Activated CD8-positive, alpha-beta memory T cell treated with anti-CD3 and anti-CD28 coated beads, Interleukin-2, amount 50 U/mL, for 24 hours (primary cell): Measurements from ENCODE around the gene OSBPL3.

Source experiments
- DNase-seq: peaks from one replicate; pipeline ENCODE4 v3.0.0-alpha.2; 2020; ENCODE audit errors: extremely low read depth

Gene OSBPL3

DNA sequence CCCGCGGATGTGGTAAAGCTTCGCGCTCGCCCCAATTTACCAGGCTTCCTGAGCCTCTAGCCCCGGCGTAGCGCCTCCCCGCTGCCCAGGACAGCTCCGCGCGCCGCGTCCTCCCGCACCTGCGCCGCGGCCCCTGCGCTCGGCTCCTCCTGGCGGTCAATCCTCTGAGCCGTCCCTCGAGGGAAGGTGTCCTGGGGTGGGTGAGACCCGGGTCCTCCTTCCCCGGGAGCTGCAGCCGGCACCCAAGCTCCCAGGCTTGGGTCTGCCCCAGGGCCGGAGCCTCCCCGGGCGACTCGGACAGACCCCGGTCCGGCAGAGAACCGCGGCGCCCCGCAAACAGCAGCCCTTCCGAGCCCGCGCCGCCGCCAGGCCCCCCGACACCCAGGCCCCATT lies 512 bp downstream of the OSBPL3 start:
- DNase-seq: no peak

DNA sequence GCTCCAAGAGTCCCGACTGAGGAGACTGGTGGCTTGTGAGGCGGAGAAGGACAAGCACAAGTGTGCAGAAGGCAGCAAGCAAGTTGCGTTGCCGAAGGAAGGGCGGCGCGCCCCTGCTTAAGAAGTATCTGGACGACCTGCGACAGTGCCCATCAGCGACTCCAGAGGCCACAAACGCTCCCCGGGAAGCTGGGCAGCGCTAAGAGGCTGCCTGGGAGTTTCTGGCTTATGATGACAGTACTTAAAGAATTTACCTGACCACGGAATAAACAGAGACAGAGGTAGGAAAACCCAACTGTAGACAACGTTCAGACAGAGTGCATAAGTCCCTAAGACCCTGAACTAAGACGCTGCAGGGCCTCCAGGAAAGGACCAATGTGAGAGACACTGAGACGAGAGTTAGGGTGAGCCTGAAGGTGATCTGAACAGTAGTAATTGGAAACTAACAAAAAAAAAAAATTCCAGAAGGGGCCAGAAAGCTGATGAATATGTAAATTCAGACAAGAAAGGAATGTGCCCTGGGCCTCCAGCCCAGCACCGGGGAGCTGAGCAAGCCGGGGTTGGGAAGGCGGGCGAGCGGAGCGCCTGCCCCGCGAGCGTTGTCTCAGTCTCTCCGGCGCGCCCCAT lies 1.0 kb downstream of the OSBPL3 start:
- DNase-seq: no peak

DNA sequence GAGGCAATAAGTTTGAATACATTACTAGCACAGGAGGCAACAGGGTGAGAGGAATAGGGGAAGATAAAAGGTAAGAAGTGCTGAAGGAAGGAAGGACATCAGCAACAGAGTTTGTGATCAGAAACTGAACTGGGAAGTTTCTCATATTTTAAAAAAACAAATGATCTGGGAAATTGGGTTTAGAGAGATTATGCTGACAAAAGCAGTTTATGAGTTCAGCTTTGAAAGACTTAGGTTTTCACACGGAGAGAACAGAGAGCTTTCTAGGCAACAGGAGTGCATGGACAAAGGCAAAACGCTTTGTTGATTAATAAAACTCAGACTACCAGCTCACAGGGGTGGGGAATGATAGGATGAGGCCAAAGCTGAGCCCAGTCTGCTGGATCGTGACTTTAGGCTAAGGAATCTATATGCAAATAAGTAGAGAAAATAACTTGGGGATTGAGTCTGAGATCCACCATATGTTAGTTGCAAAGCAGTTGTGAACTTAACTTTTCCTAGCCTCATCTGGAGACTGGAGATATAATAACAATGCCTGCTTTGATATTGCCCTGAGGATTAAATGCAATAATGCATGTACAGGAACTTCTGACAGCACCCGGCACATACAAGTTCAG lies 4.2 kb downstream of the OSBPL3 start:
- no peak for DNase-seq

DNA sequence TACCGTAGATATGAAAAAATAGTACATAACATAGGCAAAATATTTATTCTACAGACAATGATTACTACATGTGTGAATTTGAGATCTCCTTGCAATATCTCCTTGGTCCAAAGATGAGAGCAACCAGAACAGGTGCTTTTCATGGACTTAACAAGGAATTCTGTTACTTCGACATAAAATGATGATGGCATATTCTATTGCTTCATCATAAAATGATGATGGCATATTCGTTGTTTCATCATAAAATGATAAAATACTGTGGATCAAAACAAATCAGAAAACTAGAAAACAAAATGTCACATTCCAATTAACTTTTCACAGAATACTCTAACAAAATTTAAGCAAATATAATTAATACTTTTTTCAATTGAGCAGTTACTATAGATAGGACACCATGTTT lies 4.8 kb downstream of the OSBPL3 start:
- DNase-seq: no peak

DNA sequence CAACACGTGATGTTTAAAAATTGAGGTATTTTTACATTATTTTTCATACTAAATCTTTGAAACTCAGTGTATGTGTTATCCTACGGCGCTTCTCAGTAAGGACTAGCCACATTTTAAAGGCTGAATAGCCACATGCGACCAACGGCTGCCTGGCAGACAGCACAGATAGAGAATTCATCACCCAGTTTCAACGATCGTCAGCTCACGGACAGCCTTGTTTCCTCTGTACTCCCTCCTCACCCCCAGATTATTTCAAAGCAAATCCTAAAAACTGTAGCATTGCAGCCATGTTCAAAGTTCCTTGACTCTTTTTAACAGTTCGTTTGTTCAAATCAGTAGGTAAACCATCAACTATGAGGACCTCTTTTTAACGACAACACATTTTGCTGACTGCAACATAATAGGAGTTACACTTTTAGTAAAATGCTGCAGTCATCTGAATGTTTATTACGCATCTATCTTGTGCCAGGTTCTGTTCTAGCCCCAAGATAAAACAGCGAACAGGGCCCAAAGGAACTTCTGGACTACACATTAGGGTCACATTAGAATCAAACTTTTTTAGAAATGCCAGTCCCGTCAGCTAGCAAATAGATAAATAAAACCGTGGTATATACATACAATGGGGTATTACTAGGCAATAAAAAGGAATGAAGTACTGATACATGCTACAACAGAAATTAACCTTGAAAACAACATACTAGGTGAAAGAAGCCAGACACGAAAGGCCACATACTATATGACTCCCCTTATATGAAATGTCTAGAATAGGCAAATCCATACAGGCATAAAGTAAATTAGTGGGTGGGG lies 5.7 kb downstream of the OSBPL3 start:
- DNase-seq: no peak

DNA sequence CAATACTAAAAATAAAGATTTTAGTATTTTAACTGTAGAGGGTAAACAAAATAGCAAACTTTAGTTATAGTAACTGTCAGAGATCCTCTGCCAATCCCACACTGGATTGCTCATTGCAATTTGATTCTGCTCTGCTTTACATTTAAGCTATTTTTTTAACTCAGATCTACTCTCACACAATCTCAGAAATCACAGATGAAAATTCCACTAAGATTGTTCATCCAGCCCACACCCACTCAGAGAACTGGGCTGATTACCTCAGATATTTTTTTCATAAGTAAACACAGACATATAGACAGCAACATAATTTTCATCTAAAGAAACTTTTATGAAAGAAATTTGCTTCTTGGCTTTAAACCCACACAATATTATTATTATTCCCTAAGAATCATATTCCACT lies 7.0 kb downstream of the OSBPL3 start:
- DNase-seq: no peak

DNA sequence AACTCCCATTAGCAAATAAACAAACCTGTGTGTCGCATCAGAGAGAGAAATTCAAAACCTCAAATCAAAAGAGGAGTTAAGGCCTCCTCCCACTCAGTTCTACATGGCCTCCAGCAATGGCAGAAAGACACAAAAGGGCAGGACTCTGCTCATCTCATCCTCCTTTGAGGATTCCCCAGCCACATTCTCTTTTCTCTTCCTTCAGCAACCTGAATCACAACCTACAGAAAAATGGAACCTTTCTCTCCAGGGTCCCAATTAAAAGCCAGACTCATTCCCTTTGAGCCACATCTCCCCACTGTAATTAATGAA lies 7.9 kb downstream of the OSBPL3 start:
- no peak for DNase-seq

DNA sequence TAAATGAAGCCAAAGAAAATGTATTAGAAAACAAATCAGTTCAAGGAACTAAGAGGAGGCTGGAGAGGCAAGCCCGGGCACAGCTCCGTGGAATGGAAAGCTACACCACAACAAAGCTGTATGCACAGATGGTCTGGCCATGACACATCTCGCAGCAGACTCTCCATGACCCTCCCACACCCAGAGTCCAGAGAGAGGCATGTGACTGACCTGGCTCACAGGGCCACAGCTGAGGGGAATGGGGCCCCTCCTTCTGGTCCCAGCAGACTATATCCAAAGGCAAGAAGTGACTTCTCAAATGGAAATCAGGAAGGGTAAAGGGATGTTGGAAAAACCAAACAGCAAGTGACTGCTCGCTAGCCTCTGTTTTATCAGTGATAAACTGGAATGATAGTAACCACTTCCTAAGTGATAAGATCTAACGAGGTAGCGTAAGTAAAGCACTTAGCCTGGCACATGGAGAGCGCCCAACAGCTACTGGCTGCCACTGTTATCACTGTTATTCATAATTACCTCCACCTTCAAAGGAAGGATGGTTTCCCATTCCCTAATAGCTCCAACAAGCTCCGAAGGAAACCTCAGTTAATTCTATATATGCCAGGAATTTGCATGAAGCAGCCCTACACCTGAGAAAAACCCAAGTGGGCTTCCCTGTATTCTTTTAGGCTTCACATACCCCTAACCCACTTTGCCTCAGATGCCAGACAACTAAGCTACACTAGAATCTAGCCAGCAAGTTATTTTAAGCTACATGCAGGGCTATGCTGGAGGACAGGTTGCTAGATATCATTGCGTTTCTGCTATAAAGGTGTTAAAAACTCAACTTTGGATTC lies 8.4 kb downstream of the OSBPL3 start:
- no peak for DNase-seq

DNA sequence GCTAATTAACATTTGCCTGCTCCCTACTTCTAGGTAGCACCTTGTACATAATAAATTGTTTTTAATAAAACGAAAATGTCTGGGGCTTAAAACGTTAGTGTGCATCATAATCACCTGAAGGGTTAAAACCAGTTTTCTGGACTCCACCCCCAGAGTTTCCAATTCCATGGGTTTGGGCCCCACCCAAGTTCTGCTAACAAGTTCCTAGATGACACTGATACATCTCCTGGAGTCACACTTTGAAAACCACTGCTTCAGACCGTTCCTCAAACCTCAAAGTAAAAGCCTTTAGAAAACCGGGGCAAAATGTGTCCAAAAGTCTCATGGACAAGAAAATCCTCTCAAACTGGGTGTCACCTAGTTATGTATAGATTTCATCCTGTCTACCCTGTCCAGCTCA lies 9.3 kb downstream of the OSBPL3 start:
- DNase-seq: no peak

DNA sequence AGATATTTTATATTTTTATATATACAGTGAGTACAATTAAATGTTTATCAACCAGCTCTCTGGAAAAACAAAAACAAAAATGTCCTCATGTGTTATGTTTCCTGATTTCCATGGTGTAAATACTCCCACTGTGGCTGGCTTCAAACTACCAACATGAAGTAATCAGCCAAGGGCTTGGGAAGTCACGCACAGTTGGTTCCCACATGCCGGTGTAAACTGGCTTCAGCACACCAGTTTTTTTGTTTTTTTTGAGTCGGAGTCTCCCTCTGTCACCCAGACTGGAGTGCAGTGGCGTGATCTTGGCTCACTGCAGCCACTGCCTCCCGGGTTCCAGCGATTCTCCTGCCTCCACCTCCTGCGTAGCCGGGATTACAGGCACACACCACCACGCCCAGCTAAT lies 11.8 kb downstream of the OSBPL3 start:
- no peak for DNase-seq

DNA sequence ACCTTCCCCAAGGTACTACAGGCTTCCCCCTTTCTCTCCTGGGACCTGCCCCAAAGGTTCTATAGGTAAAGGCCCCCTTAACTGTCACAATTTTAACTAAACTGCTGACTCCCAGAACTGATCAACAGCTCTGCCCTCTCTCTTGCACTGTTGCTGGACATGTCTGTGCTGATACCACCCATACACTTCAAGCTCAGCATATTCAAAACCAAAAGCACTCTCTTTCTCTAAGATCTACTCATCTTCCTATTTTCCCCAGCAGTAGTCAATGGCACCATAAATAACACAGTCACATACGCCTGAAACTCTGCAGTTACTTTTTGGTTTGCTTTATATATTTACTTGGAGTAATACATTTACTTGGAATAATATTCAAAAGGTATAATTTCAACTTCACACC lies 12.3 kb downstream of the OSBPL3 start:
- no peak for DNase-seq

DNA sequence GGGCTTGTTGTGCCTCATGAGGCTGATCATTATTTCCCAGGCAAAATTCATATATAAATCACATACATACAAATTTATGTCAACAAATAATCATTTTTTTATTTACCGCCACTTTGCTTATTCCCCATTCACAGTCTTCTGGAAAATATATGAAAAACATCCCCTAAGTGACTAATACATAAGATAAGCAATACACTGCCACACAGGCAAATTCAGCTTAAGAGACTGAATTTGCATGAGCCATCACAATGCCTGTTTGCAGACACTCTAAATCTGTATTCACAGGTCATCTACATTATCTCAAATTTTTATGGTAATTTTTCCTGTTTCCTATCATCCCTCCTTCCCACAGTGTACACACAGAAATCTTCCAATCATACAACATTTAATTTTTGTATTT lies 13.2 kb downstream of the OSBPL3 start:
- DNase-seq: no peak

DNA sequence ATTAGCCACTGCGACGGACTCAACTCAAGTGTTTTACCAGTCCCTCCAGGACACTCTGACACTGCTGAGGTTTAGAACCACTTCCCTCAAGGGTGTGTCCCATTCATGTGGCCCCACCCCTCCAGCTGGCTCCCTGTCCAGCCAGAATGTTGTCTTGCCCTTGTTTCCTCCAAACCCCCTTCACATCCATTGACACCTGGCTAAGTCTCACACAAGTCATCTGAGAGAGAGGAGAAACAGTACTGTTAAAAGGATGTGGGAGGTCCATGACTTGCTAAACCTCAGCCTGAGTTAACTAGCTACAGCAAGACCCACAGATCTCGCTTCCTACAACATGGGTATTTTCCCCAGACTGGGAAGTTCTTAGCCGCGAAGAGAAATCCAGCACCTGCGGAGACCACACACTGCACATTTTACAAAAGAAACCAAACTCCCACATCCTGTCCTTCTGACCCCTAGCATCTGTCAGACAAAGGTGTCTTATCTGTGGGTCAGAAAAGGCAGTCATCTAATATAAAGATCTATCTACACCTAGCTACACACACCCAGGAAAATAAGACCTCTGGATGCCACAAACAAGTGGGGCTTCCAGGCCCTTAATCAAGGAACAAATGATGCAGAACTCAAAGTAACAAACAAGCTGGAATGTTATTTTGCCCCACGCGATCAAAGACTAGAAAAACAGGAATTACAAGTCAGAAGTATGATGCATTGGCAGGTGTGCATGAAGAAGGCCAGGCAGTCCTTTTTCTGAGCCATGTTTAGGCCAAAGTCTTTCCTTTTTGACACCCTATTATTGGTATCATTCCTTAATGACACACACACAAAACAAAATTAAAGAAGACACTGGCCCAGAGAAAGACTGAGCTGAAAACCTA lies 13.9 kb downstream of the OSBPL3 start:
- DNase-seq: no peak

DNA sequence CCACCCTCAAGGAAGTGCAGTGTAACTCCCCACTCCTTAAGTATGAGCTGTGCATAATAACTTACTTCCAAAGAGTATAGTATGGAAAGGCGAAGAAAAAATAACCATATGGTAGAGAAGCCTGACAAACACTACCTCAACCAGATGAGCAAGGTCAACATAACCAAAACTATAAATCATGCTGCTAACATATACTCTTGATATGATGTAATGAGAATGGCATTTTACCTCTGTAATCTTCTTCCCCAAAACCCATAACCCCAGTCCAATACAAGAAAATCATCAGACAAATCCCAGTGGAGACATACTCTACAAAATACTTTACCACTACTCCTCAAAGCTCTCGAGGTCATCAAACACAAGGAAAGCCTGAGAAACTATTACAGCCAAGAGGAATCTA lies 15.8 kb downstream of the OSBPL3 start:
- DNase-seq: no peak

DNA sequence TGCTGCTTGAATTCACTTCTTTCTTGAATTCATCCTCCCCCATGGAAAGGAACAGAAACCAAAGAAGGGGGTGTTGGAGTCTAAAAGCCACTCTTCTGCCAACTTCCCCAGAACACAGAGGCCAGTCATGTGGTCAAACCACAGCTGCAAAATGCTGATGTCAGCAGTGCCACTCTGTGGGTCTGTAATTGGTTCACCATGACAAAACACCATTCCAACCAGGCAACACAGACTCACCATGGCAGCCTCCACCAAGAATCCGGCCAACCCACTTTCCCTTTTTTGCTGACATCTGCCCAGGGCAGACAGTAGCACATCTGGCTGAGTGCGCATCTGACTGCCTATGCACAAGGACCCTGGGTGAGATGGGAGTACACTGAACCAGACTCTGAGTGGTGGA lies 16.8 kb downstream of the OSBPL3 start:
- no peak for DNase-seq

DNA sequence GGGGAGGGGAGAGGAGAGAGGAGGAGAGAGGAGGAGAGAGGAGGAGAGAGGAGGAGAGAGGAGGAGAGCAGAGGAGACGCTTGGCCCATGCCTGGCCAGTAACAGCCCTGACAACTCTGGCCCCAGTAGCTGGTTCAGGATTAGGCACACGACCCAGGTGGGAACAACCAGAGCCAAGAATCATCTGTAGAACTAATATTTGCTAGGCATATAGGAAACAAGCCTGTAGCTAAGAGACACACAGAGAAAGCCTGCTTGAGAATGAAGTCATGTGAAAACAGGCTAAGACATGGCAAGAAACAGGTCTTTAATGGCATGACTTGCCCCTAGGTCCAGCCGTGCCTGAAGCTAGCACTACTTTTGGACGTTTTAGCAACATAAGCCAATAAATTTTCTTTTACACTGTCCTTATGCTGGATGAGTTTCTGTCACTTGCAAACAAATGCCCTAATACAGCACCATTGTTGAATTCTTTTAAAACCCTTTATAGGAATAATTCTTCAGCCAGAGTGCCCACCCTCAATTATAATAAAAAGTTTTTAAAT lies 17.5 kb downstream of the OSBPL3 start:
- no peak for DNase-seq

DNA sequence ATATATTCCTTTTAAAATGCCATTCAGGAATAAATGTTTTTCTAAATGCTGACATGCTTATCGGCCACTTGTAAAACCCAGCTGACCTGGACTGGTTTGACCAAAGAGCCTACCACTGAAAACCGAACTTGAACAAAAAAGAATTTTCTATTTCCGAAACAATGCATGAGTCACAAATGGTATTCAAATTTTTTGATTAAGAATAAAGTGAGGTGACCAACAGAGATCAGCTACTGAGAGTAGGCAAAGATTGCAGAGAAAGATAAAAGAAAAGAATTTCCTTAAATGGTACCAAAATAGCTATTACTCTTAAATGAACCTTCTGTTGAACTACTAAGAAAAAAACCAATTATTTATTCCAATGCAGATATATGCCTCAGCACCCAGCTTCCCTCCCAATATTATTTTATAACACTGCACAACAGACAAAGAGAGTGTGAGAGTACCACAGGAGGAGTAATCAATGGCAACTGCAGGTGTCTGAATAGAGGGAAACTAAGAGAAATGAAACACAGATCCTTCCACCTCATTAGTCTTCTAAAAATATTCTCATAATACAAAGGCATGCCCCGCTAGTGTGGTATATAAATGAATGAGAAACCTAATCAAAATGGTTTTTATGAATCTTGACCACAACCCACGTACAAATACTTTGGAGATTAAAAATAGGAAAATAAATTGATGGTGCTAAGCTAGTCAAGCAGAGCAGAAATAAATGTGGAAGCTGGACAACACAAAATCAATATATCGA lies 20.1 kb downstream of the OSBPL3 start:
- DNase-seq: no peak

DNA sequence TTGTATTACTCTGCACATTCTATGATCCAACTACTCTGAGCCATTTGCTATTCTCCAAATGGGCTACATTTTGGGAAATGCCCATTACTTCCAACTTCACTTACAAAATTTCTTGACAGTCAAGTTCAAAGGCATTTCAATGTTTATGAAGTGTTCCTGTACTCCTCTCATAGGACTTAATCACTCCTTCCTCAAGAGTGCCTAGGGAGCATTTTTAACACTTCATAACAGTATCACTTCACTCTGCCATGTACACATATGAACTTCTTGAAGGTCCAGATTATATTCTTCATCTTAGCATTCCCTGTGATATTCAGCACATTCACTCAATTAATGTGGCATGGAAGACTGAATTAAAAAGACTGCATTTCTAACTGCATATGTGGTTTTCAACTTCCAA lies 21.6 kb downstream of the OSBPL3 start:
- DNase-seq: no peak

DNA sequence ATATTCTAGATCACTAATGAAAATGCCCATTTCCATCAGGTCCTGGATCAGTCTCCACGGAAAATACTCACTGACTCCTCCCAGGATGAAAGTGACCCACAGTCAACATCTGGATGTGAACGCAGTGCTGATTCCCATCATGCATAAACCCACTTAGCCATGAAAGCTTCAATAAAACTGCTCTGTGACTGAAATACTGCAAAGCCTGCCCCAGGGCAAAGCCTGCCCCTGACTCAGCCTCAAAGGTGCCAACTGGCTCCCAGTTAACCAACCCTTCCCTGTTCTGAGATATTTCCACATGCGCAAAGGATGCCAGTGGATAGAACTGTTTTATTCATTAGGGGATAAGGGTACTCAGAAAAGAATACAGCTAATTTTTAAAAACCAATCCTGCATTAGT lies 24.0 kb downstream of the OSBPL3 start:
- DNase-seq: no peak

DNA sequence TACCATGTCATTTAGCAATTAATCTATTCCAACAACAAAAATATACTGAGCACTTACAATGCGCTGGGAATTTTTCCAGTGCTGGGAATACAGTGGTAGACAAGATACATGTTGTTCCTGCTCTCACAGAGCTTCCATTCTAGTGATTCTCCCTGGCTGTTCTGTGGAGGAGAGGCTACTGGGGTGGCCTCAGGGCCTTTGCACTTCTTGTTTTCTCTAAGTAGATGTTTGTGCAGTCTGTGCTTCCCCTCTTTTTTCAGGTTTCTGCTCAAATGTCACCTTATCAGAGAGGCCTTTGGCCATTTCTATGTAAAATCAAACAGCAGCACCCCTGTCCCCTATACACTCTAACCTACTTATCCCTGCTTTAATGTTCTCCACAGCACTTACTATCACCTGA lies 24.7 kb downstream of the OSBPL3 start:
- DNase-seq: no peak

DNA sequence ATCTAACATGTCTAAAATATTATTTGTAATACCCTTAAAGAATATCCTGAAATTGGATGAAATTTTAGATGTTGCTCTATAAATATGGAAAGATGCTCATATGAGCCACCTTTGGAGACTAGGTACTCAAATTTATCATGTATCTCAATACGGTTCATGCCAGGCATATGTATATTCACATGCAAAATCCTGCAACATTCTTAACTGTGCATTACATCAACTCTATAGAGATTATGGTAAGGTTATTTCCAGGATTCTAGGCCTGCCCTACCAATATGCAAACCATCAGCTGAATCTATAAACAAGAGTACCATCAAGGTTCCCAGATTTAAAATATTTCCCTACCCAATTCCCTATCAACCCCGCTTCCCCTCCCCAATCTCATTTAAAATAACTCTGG lies 27.5 kb downstream of the OSBPL3 start:
- no peak for DNase-seq
